Measurements from ENCODE around the gene IL4. TPM values are rescaled to one million over a fixed set of nuclear protein-coding genes. Genes with fewer than 3 reads are reported as not detected.

Gene IL4
- total and polyA plus RNA-seq, 2 of the 13 experiments (the other 11 are each of a cell fraction or from before 2014, with no cell fraction given) = not detected

DNA sequence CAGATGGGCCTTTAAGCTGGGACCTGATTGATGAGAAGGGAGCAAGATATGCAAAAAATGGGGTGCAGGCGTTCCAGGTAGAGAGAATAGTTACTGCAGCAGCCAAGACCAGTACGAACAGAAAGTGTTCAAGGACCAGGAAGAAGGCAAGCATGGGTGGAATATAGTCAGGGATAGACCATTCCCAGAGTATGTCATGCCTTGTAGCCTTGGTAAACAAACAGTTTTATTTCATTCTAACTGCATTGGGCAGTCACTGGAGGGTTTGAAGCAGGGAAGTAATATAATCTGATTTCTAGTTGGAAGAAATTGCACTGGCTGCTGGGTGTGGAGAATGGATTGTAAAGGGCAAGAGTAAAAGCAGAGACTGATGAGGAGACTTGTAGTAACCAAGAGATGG lies 46.3 kb upstream of the IL4 start (continued):
- no peak for TF ChIP-seq ZNF776 (CRISPR knock-in tag; IDR thresholded peaks at IDR 0.05)

DNA sequence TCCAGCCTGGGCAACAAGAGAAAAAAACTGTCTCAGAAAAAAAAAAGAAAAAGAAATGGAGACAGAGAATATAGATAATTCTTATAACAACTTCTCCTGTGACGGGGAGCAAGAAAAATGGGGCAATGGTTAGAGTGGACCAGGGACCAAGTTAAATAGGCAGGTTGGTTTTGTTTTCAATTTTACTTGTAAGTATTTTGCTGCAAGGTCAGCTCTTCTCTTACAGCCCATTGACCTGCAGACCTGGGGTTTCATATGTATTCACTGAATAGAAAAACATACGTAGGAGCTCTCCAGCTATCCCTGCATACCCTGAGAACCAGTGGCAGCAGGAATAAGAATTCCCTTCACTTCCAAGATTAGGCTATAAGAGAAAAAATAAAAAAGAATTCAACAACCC lies 45.0 kb upstream of the IL4 start:
- ATAC-seq (no peak), FAIRE-seq (no peak), DNase-seq (ENCODE audit: low spot score) (no peak)
- POLR2A ChIA-PET = no interaction called here
- Histone ChIP-seq H2AFZ (ENCODE audit: low read length) (no peak overlapping the region), H4K20me1 (ENCODE audit: insufficient read depth, low read length) (no peaks in the 10 kb centered on the region), H3K9me3 (ENCODE audit: low read length) (no peaks in the 10 kb centered on the region), H3K27me3 (ENCODE audit: control insufficient read depth in 1 of 2, insufficient read depth in 2 of 2, low read length in 2 of 2) (no peaks in the 10 kb centered on the region), H3K4me3 (replicated peaks in 1 of 3; ENCODE audit: insufficient read depth in 1 of 3, low read depth in 2 of 3, low read length in 3 of 3) (no peak overlapping the region), H3K9ac (ENCODE audit: insufficient read depth, low read depth, low read length) (no peak overlapping the region), H3K79me2 (ENCODE audit: insufficient read depth, low read length) (no peaks in the 10 kb centered on the region), H3K4me2 (ENCODE audit: low read depth, low read length) (no peak overlapping the region), H3K27ac (ENCODE audit: extremely low read length, insufficient read depth, low read length) (no peak overlapping the region), H3K36me3 (replicated peaks in 1 of 2; ENCODE audit: control insufficient read depth in 1 of 2, insufficient read depth in 2 of 2, low read length in 2 of 2) (peaks cover 3 to 30% of the 10 kb centered on the region in 2 experiments; a peak in 4 of 5 replicates), H3K4me1 (ENCODE audit: insufficient read depth, low read length) (no peaks in the 10 kb centered on the region)
- 100% methylated on average over 2 of the region's 2 CpGs for WGBS (ENCODE audit: low lambda C conversion rate)
- TF ChIP-seq ZSCAN25 (CRISPR knock-in tag; IDR thresholded peaks at IDR 0.05) (no peak), ZSCAN21 (CRISPR knock-in tag; IDR thresholded peaks at IDR 0.05; ENCODE audit: borderline replicate concordance) (no peak), KAT7 (CRISPR knock-in tag; IDR thresholded peaks at IDR 0.05; ENCODE audit: borderline replicate concordance) (no peak), ZSCAN22 (CRISPR knock-in tag; IDR thresholded peaks at IDR 0.05) (no peak), ZNF629 (CRISPR knock-in tag; conservative IDR thresholded peaks at IDR 0.05) (no peak), ZNF589 (CRISPR knock-in tag; conservative IDR thresholded peaks at IDR 0.05) (no peak), ZNF142 (CRISPR knock-in tag; IDR thresholded peaks at IDR 0.05) (no peak), JARID2 (CRISPR knock-in tag; IDR thresholded peaks at IDR 0.05; ENCODE audit: insufficient replicate concordance) (no peak), HDAC6 (IDR thresholded peaks at IDR 0.05; ENCODE audit: low read depth, low read length) (no peak), EEA1 (CRISPR knock-in tag; IDR thresholded peaks at IDR 0.05; ENCODE audit: borderline replicate concordance) (no peak), NCOA1 (CRISPR knock-in tag; IDR thresholded peaks at IDR 0.05) (no peak), ZNF496 (CRISPR knock-in tag; IDR thresholded peaks at IDR 0.05; ENCODE audit: insufficient replicate concordance) (no peak), CEBPB (IDR thresholded peaks at IDR 0.05; ENCODE audit: borderline replicate concordance, low read depth, low read length) (no peak), SMC3 (IDR thresholded peaks at IDR 0.05; ENCODE audit: low read length) (no peak), ZMYM3 (CRISPR knock-in tag; IDR thresholded peaks at IDR 0.05) (no peak), ZNF75D (CRISPR knock-in tag; IDR thresholded peaks at IDR 0.05; ENCODE audit: borderline replicate concordance) (no peak), MYNN (CRISPR knock-in tag; IDR thresholded peaks at IDR 0.05; ENCODE audit: low read depth) (no peak)
- TF ChIP-seq, protein P1, sequence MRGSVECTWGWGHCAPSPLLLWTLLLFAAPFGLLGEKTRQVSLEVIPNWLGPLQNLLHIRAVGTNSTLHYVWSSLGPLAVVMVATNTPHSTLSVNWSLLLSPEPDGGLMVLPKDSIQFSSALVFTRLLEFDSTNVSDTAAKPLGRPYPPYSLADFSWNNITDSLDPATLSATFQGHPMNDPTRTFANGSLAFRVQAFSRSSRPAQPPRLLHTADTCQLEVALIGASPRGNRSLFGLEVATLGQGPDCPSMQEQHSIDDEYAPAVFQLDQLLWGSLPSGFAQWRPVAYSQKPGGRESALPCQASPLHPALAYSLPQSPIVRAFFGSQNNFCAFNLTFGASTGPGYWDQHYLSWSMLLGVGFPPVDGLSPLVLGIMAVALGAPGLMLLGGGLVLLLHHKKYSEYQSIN (CRISPR knock-in tag; IDR thresholded peaks at IDR 0.05; ENCODE audit: borderline replicate concordance) = no peak
- intact Hi-C loops (cut with micrococcal nuclease; ENCODE audit: unreplicated experiment) (no loop called here), in situ Hi-C loops (cut with HindIII; ENCODE audit: extremely low pct_ligation_motif_present, low pct_unique_long_range_greater_than_20kb) (no loop called here)
- BruUV-seq (replicated peaks) = no TSS peak
- CTCF ChIA-PET (ENCODE audit: low intra/inter-chr PET ratio, low total read pairs) = no interaction called here

Measured in HepG2 (cell line).